RPMI7951 (cell line): ENCODE results near the gene GNAZ. TPM values are rescaled to one million over a fixed set of nuclear protein-coding genes. Genes with fewer than 3 reads are reported as not detected.

Experiments
- DNase-seq: peaks from one replicate; pipeline ENCODE4 v3.0.0-alpha.2; 2012; ENCODE audit warnings: low read depth
- total RNA-seq: library from RNA; depleted of rRNA; stranded (reverse); fragments of >200 nt; shearing (Covaris generic); gene quantifications from 2 replicates; pipeline ENCODE4 v1.2.3, GENCODE V29; 2014; rRNA removed

Gene GNAZ
- total RNA-seq, 1 experiment from 2014 or later: 2.2 TPM

DNA sequence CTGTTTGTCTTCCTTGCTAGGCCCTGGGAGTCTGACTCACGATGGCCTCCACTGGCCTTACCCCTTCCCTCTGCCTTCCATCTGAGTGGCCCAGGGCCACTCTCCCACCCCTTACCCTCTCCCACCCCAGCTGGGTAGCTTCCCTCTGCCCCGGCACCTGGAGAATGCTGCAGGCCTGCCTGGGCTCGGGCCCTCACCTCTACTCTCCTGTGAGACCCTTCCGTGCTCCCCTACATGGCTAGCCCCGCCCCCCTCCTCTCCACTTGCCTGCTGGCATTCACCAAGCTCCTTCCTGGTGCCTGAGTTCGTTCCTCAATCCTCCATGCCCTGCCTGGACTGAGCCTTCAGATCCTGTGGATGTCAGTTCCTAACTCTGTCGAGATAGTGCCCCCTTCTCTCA is 83.7 kb downstream of the GNAZ start:
- DNase-seq: no peak

DNA sequence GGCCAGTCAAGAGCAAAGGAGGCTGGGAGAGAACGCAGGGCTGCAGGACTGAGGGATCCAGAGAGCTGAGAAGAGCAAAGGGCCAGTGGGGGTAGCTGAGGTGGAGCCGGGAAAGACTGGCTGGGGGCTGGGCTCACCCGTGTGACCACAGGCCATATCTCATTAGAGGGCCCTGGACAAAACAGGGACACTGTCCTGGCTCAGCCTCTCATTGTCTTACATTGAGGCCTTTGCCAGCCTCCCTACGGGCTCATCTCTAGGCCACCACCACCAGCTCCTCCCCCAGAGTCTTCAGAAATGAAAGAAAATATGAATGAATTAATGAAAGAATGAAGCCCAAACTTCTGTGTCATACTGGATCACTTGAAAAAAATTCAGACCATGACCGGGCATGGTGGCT is 84.1 kb downstream of the GNAZ start:
- no peak for DNase-seq

- no peak for DNase-seq
Observed at GRCh38 chr22:23155143-23155542, 84.8 kb downstream of the GNAZ start.

- no peak for DNase-seq
Observed at GRCh38 chr22:23155831-23156230, 85.5 kb downstream of the GNAZ start.

DNA sequence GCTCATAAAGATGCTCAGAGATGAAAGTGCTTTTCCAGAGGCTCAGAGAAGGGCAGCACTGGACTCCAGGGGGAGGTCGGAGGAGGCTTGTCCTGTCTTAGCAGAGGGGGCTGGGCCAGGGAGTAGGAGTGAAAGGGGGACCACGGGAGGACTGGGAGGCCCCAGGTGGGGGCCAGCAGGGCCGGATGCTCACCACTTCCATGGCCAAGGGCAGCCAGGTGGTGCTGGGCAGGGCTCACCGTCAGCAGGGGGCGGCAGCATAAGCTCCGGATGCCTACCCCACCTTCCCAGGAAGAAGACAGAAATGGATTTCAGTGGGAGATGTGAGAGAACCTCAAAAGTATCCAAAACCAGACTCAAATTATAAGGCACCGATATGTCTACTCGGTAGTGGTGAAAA is 86.0 kb downstream of the GNAZ start:
- no peak for DNase-seq

- DNase-seq: no peak
Observed at GRCh38 chr22:23157560-23158515, 87.5 kb downstream of the GNAZ start.

- no peak for DNase-seq
Observed at GRCh38 chr22:23158516-23159290, 88.4 kb downstream of the GNAZ start.

DNA sequence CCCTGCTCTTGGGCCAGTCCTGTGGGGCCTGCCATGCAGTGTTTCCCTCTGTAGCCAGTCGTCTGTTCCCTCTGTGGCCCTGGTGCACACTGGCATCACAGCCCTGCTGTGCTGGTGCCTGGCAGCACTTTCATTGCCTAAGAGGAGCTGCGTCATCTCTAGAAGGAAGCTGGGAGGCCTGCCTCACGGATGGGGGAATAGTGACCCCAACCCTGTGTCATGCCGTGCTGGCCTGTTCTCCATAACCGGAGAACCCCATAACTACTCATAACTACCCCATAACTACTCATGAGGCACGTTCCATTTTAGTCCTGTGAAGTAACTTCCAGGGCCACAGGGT is 88.9 kb downstream of the GNAZ start:
- no peak for DNase-seq

DNA sequence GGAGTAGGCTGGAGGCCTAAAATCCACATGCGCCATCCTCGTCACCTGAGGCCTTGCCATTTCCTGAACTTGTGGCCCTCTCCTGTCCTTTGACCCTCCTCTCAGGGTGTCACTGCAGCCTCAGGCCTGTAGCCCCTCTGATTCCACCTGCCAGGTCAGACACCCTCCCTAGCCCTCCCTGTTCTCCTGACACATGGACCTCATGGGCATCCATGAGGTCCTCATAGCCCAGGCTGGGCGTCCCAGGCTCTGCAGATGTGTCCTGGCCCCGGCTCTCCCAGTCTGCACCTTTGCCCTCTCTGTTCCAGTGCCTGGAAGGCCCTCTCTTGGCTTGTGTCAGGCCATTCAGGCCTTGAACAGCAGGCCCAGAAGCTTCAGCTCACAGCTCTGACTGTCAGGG is 90.7 kb downstream of the GNAZ start:
- no peak for DNase-seq

DNA sequence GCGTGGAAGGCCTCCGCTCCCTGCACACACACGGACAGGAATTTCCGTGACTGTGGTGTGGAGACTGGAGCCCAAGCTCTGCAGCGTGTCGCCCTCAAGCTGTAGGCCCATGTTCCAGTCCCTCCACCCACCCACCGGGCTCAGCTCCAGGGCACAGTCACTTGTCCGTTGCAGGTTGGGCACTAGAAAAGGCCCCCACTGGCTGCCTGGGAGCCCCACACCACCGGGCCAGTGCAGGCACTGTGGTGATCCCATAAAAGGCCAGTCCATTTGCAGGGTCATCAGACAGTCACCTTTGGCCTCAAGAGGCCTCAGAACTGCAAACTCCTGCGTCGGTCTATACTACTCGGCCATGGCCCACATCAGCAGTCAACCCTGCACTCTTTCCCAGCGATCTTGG is 91.3 kb downstream of the GNAZ start:
- no peak for DNase-seq

DNA sequence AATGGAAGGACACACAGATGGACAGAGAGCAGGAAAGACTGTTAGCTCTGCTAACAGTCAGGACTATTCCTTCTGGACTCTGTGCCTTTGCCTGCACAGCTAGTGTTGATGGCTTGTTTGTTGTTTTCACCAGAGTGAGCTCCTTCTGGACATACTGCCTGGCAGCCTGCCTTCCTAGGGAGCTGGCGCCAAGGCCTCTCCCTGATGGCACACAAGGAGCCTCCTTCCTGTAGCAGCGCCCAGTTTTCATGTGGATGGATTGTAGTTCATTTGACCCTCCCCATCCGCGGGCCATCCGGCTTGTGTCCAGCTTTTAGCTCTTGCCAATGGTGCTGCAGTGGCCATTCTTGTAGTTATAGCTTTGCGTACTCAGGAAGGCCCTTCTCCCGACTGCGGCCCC is 93.3 kb downstream of the GNAZ start:
- no peak for DNase-seq

GRCh38 chr22:23164091-23164490 is 93.8 kb downstream of the GNAZ start:
- no peak for DNase-seq

- no peak for DNase-seq
Observed at GRCh38 chr22:23166042-23166831, 95.9 kb downstream of the GNAZ start.

GRCh38 chr22:23166841-23167616 is 96.7 kb downstream of the GNAZ start:
- DNase-seq: no peak

- DNase-seq: no peak
Observed at GRCh38 chr22:23168391-23169042, 98.2 kb downstream of the GNAZ start.

DNA sequence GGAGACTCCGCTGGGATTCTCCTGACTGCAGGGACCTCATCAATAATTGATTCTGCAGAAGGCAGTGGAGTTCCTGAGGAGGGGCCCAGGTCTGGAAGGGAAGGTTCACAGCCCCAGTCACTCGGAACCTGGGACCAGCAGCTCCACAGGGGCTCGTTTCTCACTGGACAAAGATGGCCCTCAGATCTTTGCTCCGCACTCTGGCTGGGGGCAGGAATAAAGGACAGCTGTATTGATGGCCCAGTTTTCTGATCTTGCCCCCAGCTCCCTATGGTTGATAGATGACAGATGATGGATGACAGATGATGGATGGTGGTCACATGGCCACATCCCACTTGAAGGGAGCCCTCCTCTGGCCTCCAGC is 98.7 kb downstream of the GNAZ start:
- DNase-seq: no peak

Other genes with a start within 250 kb of the GNAZ start
- gene IGLL5, start 182.7 kb upstream of the GNAZ start, total RNA-seq: not detected in 2 replicates
- not detected in 2 replicates for gene RSPH14, start 71.5 kb downstream of the GNAZ start, total RNA-seq
- 1.9 and 2.7 TPM in 2 replicates for gene RAB36, start 75.0 kb downstream of the GNAZ start, total RNA-seq
- 6.6 and 6.7 TPM in 2 replicates for gene BCR, start 110.0 kb downstream of the GNAZ start, total RNA-seq